Muscle of back (tissue), 11 donors: ENCODE measurements around the gene ACBD5. TPM values are rescaled to one million over a fixed set of nuclear protein-coding genes. Genes with fewer than 3 reads are reported as not detected.

Experiments used
- DNase-seq, 3 donors: peaks; one replicate each; pipeline versions ENCODE4 v3.0.0 to v3.0.0-alpha.2; 2013
- polyA plus RNA-seq, 10 donors: library from polyadenylated mRNA; unstranded; fragments of 120-200 nt; gene quantifications; one replicate each; pipeline ENCODE4 v1.2.1, GENCODE V29; 2013; ENCODE audit not compliant: insufficient read length in 10 of 10

ACBD5 gene
- polyA plus RNA-seq, 10 donors = 18.9 to 30.6 (median 23.2) TPM

GRCh38 chr10:27155066-27155754 is 85.4 kb downstream of the ACBD5 start, which contains the start of gene MASTL:
Gene MASTL, plus strand, starts transcription at chr10:27155352. Its CDS starts 75 bp downstream, at chr10:27155427.
- peak; percentile 95 to 98 (median 95) for DNase-seq

GRCh38 chr10:27153845-27154193 is 86.8 kb downstream of the ACBD5 start:
- DNase-seq = no peak

- no peak for DNase-seq
Observed at GRCh38 chr10:27153329-27153728, 87.3 kb downstream of the ACBD5 start.

- no peak for DNase-seq
Observed at GRCh38 chr10:27152687-27153086, 87.9 kb downstream of the ACBD5 start.

- no peak for DNase-seq
Observed at GRCh38 chr10:27150261-27150660, 90.3 kb downstream of the ACBD5 start.

GRCh38 chr10:27147701-27148100 is 92.9 kb downstream of the ACBD5 start:
- DNase-seq = no peak

GRCh38 chr10:27145937-27146336 is 94.7 kb downstream of the ACBD5 start:
- DNase-seq = no peak

Other genes with a start within 250 kb of the ACBD5 start
- gene ANKRD26, start 140.3 kb downstream of the ACBD5 start, polyA plus RNA-seq = 10 to 100 TPM in 8 of 10 donors, 1 to 10 TPM in 2; 7.5 to 17.9 (median 11.5) TPM
- gene YME1L1, start 86.4 kb downstream of the ACBD5 start, polyA plus RNA-seq = 100 to 1,000 TPM in 2 of 10 donors, 10 to 100 TPM in 8; 73.5 to 107 (median 93.7) TPM
- 10 to 100 TPM in 3 of 10 donors, 1 to 10 TPM in 7; 6.6 to 14.1 (median 7.4) TPM for gene MASTL, start 85.4 kb downstream of the ACBD5 start, polyA plus RNA-seq